ENCODE results near the gene QKI. TPM values are rescaled to one million over a fixed set of nuclear protein-coding genes. Genes with fewer than 3 reads are reported as not detected.

The QKI gene
- total and polyA plus RNA-seq, 2 of the 8 experiments (the other 6 are each of a cell fraction or from before 2014, with no cell fraction given) = 181 to 183 TPM

DNA sequence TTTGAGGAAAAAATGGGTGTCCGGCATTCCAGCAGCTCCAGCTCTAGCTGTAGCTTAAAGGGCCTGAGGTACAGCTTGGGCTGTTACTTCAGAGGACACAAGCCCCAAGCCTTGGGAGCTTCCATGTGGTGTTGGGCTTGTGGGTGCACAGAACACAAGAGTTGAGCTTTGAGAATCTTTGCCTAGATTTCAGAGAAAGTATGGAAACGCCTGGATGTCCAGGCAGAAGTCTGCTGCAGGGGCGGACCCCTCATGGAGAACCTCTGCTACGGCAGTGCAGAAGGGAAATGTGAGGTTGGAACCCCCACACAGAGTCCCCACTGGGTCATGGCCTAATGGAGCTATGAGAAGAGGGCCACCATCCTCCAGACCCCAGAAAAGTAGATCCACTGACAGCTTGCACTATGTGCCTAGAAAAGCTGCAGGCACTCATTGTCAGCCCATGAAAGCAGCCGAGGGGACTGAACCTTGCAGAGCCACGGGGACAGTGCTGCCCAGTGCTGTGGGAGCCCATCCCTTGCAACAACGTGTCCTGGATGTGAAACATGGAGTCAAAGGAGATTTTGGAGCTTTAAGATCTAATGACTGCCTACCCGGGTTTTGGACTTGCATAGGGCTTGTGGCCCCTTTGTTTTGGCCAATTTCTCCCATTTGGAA lies 90.6 kb downstream of the QKI start (continued):
- TF ChIP-seq, protein P1, sequence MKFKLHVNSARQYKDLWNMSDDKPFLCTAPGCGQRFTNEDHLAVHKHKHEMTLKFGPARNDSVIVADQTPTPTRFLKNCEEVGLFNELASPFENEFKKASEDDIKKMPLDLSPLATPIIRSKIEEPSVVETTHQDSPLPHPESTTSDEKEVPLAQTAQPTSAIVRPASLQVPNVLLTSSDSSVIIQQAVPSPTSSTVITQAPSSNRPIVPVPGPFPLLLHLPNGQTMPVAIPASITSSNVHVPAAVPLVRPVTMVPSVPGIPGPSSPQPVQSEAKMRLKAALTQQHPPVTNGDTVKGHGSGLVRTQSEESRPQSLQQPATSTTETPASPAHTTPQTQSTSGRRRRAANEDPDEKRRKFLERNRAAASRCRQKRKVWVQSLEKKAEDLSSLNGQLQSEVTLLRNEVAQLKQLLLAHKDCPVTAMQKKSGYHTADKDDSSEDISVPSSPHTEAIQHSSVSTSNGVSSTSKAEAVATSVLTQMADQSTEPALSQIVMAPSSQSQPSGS (IDR thresholded peaks at IDR 0.05; ENCODE audit: low read length) = no peak
- TF ChIP-seq TEAD4 (IDR thresholded peaks at IDR 0.05; ENCODE audit: low read depth, low read length) (no peak), RXRA (IDR thresholded peaks at IDR 0.05; ENCODE audit: insufficient read depth, low read depth, low read length) (no peak), SAP30 (IDR thresholded peaks at IDR 0.05; ENCODE audit: insufficient read depth, insufficient replicate concordance, low read length) (no peak)
